ENCODE measurements around the gene THEMIS2. TPM values are rescaled to one million over a fixed set of nuclear protein-coding genes. Genes with fewer than 3 reads are reported as not detected.

THEMIS2 gene
- total and polyA plus RNA-seq, 10 of the 15 experiments (the other 5 are each of a cell fraction or from before 2014, with no cell fraction given), result 9.1 to 114 (median 38.3) TPM

- TF ChIP-seq ZNF592 (IDR thresholded peaks at IDR 0.05), result peak; percentile 72; the same call in 1 of the 2 replicates
- peak; percentile 85 for TF ChIP-seq CREM (IDR thresholded peaks at IDR 0.05; ENCODE audit: low read depth)
- TF ChIP-seq, protein P1, sequence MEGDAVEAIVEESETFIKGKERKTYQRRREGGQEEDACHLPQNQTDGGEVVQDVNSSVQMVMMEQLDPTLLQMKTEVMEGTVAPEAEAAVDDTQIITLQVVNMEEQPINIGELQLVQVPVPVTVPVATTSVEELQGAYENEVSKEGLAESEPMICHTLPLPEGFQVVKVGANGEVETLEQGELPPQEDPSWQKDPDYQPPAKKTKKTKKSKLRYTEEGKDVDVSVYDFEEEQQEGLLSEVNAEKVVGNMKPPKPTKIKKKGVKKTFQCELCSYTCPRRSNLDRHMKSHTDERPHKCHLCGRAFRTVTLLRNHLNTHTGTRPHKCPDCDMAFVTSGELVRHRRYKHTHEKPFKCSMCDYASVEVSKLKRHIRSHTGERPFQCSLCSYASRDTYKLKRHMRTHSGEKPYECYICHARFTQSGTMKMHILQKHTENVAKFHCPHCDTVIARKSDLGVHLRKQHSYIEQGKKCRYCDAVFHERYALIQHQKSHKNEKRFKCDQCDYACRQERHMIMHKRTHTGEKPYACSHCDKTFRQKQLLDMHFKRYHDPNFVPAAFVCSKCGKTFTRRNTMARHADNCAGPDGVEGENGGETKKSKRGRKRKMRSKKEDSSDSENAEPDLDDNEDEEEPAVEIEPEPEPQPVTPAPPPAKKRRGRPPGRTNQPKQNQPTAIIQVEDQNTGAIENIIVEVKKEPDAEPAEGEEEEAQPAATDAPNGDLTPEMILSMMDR (IDR thresholded peaks at IDR 0.05 in 2 of 3, conservative IDR thresholded peaks at IDR 0.05 in 1 of 3; ENCODE audit: control insufficient read depth in 2 of 3, extremely low read depth in 1 of 3, insufficient read depth in 1 of 3, low read depth in 3 of 3, low read length in 3 of 3), result peak; percentile 17 to 46 (median 44); a peak in 4 of 6 replicates
- TF ChIP-seq, protein P2, sequence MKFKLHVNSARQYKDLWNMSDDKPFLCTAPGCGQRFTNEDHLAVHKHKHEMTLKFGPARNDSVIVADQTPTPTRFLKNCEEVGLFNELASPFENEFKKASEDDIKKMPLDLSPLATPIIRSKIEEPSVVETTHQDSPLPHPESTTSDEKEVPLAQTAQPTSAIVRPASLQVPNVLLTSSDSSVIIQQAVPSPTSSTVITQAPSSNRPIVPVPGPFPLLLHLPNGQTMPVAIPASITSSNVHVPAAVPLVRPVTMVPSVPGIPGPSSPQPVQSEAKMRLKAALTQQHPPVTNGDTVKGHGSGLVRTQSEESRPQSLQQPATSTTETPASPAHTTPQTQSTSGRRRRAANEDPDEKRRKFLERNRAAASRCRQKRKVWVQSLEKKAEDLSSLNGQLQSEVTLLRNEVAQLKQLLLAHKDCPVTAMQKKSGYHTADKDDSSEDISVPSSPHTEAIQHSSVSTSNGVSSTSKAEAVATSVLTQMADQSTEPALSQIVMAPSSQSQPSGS (IDR thresholded peaks at IDR 0.05; ENCODE audit: low read length), result peak; percentile 77
- peak; percentile 93 to 95 for TF ChIP-seq IKZF2 (IDR thresholded peaks at IDR 0.05)
- TF ChIP-seq GATAD2B (conservative IDR thresholded peaks at IDR 0.05; ENCODE audit: low read depth), result peak; percentile 53; the same call in 1 of the 2 replicates
- no peak for TF ChIP-seq CEBPB (IDR thresholded peaks at IDR 0.05; ENCODE audit: borderline replicate concordance in 1 of 2, low read depth in 2 of 2, low read length in 2 of 2)
- TF ChIP-seq PAX8 (IDR thresholded peaks at IDR 0.05), result peak; percentile 69; the same call in 1 of the 2 replicates
- no peak for TF ChIP-seq NR2C1 (IDR thresholded peaks at IDR 0.05)
- peak; percentile 61; the same call in 1 of the 2 replicates for TF ChIP-seq CHD2 (IDR thresholded peaks at IDR 0.05; ENCODE audit: borderline replicate concordance, low read depth, low read length)
- no peak for TF ChIP-seq ZZZ3 (IDR thresholded peaks at IDR 0.05; ENCODE audit: control insufficient read depth, insufficient read length, low read depth)
- TF ChIP-seq NR2F1 (conservative IDR thresholded peaks at IDR 0.05), result no peak; the same call in 1 of the 2 replicates
- TF ChIP-seq POLR2A (IDR thresholded peaks at IDR 0.05; ENCODE audit: low read depth, low read length), result no peak
- peak; percentile 94 for TF ChIP-seq ATF7 (IDR thresholded peaks at IDR 0.05; ENCODE audit: low read depth)
- peak; percentile 66 to 72; a peak in 2 of 4 replicates for TF ChIP-seq BHLHE40 (IDR thresholded peaks at IDR 0.05; ENCODE audit: borderline replicate concordance in 1 of 2, low read depth in 2 of 2, low read length in 1 of 2)
- peak; percentile 82; the same call in 1 of the 2 replicates for TF ChIP-seq BACH1 (IDR thresholded peaks at IDR 0.05; ENCODE audit: borderline replicate concordance)
- peak; percentile 61 for TF ChIP-seq SPI1 (IDR thresholded peaks at IDR 0.05; ENCODE audit: borderline replicate concordance, insufficient read depth, low read depth, low read length)
- TF ChIP-seq NFIC (IDR thresholded peaks at IDR 0.05; ENCODE audit: low read depth, low read length), result peak; percentile 33
Measured at GRCh38 chr1:27891196-27891889, 19.0 kb downstream of the THEMIS2 start (continued).

Data from GM12878 (cell line).